OCI-LY1 (cell line): ENCODE data around the gene ARF6.

ENCODE experiments used
- EZH2 ChIP-seq: fragments of 200-600 bp; sonication (generic), shearing (Covaris generic); IDR thresholded peaks from 2 replicates; pipeline ENCODE4 v1.8.0; 2017; ENCODE audit warnings: borderline replicate concordance, mixed run types, mild to moderate bottlenecking, antibody characterized with exemption, low read length, moderate library complexity, mixed read lengths
- TF ChIP-seq, protein P1 (sequence below): fragments of 200-600 bp; sonication (generic), shearing (Covaris generic); IDR thresholded peaks from 2 replicates; pipeline ENCODE4 v1.5.1; 2017; ENCODE audit warnings: mild to moderate bottlenecking, antibody characterized with exemption, low read length, moderate library complexity, mixed read lengths

DNA sequence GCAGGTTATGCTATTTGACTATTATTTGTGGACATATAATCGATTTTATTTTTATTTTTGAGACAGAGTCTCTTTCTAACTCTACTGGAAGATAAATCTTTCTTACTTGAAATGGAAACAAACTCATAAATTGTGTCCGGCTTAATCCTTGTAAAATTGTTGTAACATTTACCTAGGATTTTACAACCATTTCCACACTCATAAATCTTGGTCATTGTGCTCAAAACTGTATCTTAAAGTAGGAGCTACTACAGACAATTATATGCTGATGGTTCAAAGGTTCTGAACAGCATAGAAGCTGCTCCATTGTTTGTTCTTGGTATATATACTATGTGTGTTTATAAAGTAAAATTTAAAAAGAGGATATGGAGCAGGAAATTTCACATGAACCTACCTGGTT is 4.6 kb upstream of the ARF6 start:
- TF ChIP-seq, protein P1, sequence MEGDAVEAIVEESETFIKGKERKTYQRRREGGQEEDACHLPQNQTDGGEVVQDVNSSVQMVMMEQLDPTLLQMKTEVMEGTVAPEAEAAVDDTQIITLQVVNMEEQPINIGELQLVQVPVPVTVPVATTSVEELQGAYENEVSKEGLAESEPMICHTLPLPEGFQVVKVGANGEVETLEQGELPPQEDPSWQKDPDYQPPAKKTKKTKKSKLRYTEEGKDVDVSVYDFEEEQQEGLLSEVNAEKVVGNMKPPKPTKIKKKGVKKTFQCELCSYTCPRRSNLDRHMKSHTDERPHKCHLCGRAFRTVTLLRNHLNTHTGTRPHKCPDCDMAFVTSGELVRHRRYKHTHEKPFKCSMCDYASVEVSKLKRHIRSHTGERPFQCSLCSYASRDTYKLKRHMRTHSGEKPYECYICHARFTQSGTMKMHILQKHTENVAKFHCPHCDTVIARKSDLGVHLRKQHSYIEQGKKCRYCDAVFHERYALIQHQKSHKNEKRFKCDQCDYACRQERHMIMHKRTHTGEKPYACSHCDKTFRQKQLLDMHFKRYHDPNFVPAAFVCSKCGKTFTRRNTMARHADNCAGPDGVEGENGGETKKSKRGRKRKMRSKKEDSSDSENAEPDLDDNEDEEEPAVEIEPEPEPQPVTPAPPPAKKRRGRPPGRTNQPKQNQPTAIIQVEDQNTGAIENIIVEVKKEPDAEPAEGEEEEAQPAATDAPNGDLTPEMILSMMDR, result no peak
- TF ChIP-seq EZH2, result no peak
